Activated T-helper 9 cell treated with anti-CD3 and anti-CD28 coated beads, Interleukin-2, amount 50 U/mL, for 16 hours (primary cell): ENCODE measurements around the gene UBE2C.
"Not testable (repeated sequence)": the region's sequence is repeated elsewhere in the genome, so short reads cannot be mapped to it uniquely, and the experiment has no call there.

ENCODE experiments used
- DNase-seq: peaks from one replicate; pipeline ENCODE4 v3.0.0-alpha.2; 2020; ENCODE audit warnings: low read depth

Gene UBE2C

GRCh38 chr20:45798935-45799642, 13.4 kb upstream of the UBE2C start:
- DNase-seq = peak; percentile 21

GRCh38 chr20:45801851-45802250, 10.6 kb upstream of the UBE2C start:
- DNase-seq = no peak

- DNase-seq = no peak
Measured at GRCh38 chr20:45810191-45810970, 2.1 kb upstream of the UBE2C start.

- no peak for DNase-seq
Measured at GRCh38 chr20:45813006-45813340, 529 bp downstream of the UBE2C start.

GRCh38 chr20:45813489-45813888, 1.0 kb downstream of the UBE2C start:
- DNase-seq = no peak

GRCh38 chr20:45814314-45814713, 1.9 kb downstream of the UBE2C start:
- no peak for DNase-seq

- no peak for DNase-seq
Measured at GRCh38 chr20:45816951-45817350, 4.5 kb downstream of the UBE2C start.

GRCh38 chr20:45817376-45818194, 5.1 kb downstream of the UBE2C start:
- DNase-seq = no peak

GRCh38 chr20:45818239-45818638, 5.8 kb downstream of the UBE2C start:
- no peak for DNase-seq

- no peak for DNase-seq
Measured at GRCh38 chr20:45819466-45819865, 7.0 kb downstream of the UBE2C start.

- no peak for DNase-seq
Measured at GRCh38 chr20:45821947-45822346, 9.5 kb downstream of the UBE2C start.

- DNase-seq = no peak
Measured at GRCh38 chr20:45822857-45823256, 10.4 kb downstream of the UBE2C start.

- peak; percentile 31 for DNase-seq
Measured at GRCh38 chr20:45823949-45824835, 11.7 kb downstream of the UBE2C start.

GRCh38 chr20:45826381-45827019, 14.1 kb downstream of the UBE2C start:
- DNase-seq = no peak

- DNase-seq = no peak
Measured at GRCh38 chr20:45827030-45827652, 14.7 kb downstream of the UBE2C start, which contains the start of gene TNNC2. Gene TNNC2 (minus strand): TSS chr20:45827312. CDS start chr20:45827248, 64 bp downstream.

- no peak for DNase-seq
Measured at GRCh38 chr20:45827712-45828111, 15.3 kb downstream of the UBE2C start.

GRCh38 chr20:45828589-45828988, 16.1 kb downstream of the UBE2C start:
- no peak for DNase-seq

GRCh38 chr20:45829673-45830106, 17.2 kb downstream of the UBE2C start:
- not testable (repeated sequence) for DNase-seq

GRCh38 chr20:45832619-45833018, 20.2 kb downstream of the UBE2C start:
- no peak for DNase-seq

- no peak for DNase-seq
Measured at GRCh38 chr20:45833030-45833882, 20.8 kb downstream of the UBE2C start, which contains the start of gene SNX21. Gene SNX21 (plus strand): TSS chr20:45833799. CDS start chr20:45833920, 121 bp downstream.
